Uterus (tissue), 4 donors: ENCODE results near the gene CPSF7. TPM values are rescaled to one million over a fixed set of nuclear protein-coding genes. Genes with fewer than 3 reads are reported as not detected.

Experiments
- DNase-seq, 2 donors: peaks; one replicate each; pipeline ENCODE4 v3.0.0-alpha.2; 2019 to 2020
- H3K27ac ChIP-seq, 2 donors: fragments of 200-600 bp; sonication (generic); 1 replicate in 1 of 2; 2 replicates in 1 of 2; pipeline ENCODE4 v1.5.1; 2016 to 2018
- H3K27me3 ChIP-seq, 2 donors: fragments of 200-600 bp; sonication (generic); one replicate each; pipeline ENCODE4 v1.5.1; 2018 to 2019; ENCODE audit warnings: control low read depth in 1 of 2
- H3K36me3 ChIP-seq, 2 donors: fragments of 200-600 bp; sonication (generic); one replicate each; pipeline ENCODE4 v1.5.1; 2019; ENCODE audit warnings: control low read depth in 1 of 2
- H3K4me1 ChIP-seq, 2 donors: fragments of 200-600 bp; sonication (generic); one replicate each; pipeline ENCODE4 v1.5.1; 2018 to 2019; ENCODE audit warnings: control low read depth in 1 of 2
- H3K4me3 ChIP-seq, 2 donors: fragments of 200-600 bp; sonication (generic); 1 replicate in 1 of 2; 2 replicates in 1 of 2; pipeline ENCODE4 v1.5.1; 2018 to 2019; ENCODE audit warnings: mild to moderate bottlenecking in 1 of 2
- H3K9me3 ChIP-seq, 2 donors: fragments of 200-600 bp; sonication (generic); one replicate each; pipeline ENCODE4 v1.5.1; 2019; ENCODE audit warnings: control low read depth in 1 of 2
- POLR2A ChIP-seq, 2 donors: fragments of 450-650 bp; IDR thresholded peaks; one replicate each; pipeline ENCODE4 v1.6.1; 2016; ENCODE audit warnings: antibody characterized with exemption in 2 of 2, mild to moderate bottlenecking in 1 of 2, moderate library complexity in 1 of 2
- intact Hi-C: fragments of 100-400 bp; cut with DNase I; formaldehyde crosslinking; loops from one replicate; pipeline ENCODE4 v1.15.1; 2023; ENCODE audit warnings: low total_unique reads
- total RNA-seq, 4 donors: library from RNA; depleted of rRNA in 3 of 4; stranded (reverse); fragments of >200 nt in 3 of 4; gene quantifications; one replicate each; pipeline versions ENCODE4 v1.1.0 to v1.2.4, GENCODE V29; 2014 to 2023
- TF ChIP-seq, protein P1 (sequence below), 4 experiments: fragments of 200-600 bp in 2 of 4; fragments of 450-650 bp in 2 of 4; sonication (generic) in 2 of 4; IDR thresholded peaks; one replicate each; pipeline ENCODE4 v1.5.1; 2016 to 2019; ENCODE audit warnings: antibody characterized with exemption in 4 of 4, mild to moderate bottlenecking in 2 of 4, moderate library complexity in 1 of 4
- donor health status: DM: yes; HTN: yes; CAD: no.

Gene CPSF7
- total RNA-seq, 4 donors from 2014 or later: 30.0 to 122 (median 56.5) TPM

DNA sequence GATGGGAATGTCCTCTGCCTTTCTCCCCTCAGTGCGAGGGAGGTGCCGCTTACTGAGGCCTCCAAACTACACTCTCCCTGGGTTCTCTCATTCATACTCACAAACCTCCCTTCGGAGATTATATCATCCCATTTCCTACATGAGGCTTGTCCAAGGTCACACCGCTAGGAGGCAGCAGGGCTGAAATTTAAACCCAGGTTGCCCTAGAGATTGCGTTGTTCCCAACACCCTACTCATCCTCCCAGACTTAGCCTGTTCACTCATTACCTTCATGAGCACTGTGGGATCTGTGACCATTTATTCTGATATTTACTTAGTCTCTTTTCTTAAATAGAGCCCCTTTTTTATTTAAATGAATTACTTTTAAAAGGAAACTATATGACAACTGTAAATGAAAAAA lies 31.2 kb upstream of the CPSF7 start:
- no peak overlapping the region for H3K4me3 ChIP-seq
- intact Hi-C loops: no loop called here

DNA sequence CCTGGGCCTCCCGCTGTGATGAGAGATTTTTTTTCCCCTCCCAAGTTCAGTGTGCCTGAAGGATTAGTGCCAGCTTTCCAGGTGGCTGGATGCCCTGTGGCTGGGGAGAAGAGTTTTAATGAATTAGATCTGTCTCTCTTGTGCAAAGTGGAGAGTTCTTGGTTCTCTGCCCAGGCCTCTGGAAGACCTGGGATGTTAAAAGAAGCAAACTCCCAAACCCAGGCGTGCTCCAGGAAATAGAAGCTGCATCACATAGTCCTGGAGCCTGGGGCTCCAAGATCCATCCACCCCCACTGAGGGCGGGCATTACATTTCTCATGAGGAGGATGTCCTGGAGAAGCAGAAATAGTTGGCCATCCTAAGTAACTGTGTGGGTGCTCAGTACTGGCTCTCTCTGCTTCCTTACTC lies 30.7 kb upstream of the CPSF7 start:
- TF ChIP-seq, protein P1, sequence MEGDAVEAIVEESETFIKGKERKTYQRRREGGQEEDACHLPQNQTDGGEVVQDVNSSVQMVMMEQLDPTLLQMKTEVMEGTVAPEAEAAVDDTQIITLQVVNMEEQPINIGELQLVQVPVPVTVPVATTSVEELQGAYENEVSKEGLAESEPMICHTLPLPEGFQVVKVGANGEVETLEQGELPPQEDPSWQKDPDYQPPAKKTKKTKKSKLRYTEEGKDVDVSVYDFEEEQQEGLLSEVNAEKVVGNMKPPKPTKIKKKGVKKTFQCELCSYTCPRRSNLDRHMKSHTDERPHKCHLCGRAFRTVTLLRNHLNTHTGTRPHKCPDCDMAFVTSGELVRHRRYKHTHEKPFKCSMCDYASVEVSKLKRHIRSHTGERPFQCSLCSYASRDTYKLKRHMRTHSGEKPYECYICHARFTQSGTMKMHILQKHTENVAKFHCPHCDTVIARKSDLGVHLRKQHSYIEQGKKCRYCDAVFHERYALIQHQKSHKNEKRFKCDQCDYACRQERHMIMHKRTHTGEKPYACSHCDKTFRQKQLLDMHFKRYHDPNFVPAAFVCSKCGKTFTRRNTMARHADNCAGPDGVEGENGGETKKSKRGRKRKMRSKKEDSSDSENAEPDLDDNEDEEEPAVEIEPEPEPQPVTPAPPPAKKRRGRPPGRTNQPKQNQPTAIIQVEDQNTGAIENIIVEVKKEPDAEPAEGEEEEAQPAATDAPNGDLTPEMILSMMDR (IDR thresholded peaks at IDR 0.05): no peak
- no peak for TF ChIP-seq POLR2A (IDR thresholded peaks at IDR 0.05)
- H3K27ac ChIP-seq: no peak overlapping the region
- H3K4me1 ChIP-seq: no peaks in the 10 kb centered on the region
- peak in 1 of 2 donors; percentile 45 for DNase-seq
- no peak overlapping the region for H3K4me3 ChIP-seq
- H3K36me3 ChIP-seq: no peaks in the 10 kb centered on the region
- no peaks in the 10 kb centered on the region for H3K27me3 ChIP-seq
- intact Hi-C loops: no loop called here
- H3K9me3 ChIP-seq: no peaks in the 10 kb centered on the region

More for the DNA sequence above, 31.2 kb upstream of the CPSF7 start:
- no peaks in the 10 kb centered on the region for H3K36me3 ChIP-seq
- no peak for DNase-seq
- no peaks in the 10 kb centered on the region for H3K4me1 ChIP-seq
- no peak for TF ChIP-seq POLR2A (IDR thresholded peaks at IDR 0.05)
- TF ChIP-seq, protein P1 (IDR thresholded peaks at IDR 0.05): no peak
- no peaks in the 10 kb centered on the region for H3K27me3 ChIP-seq
- H3K9me3 ChIP-seq: no peaks in the 10 kb centered on the region
- H3K27ac ChIP-seq: no peak overlapping the region

DNA sequence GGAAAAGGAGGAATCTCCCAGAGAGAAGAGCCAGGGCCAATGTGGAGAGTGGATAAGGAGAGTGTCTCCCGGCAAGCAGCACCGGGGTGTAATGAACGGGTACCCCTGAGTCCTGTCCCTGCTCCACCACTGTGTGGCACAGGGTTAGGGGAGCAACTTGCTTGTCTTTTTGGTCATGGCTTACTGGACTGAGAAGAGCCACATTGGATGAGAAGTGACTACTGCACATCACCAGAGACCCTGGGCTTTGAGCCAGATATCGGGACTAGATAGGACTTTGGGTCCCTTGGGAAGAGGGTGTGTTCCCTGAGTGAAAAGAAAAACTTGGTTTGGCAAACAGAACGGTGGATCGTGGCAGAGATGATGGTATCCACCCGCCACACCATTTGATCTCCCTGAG lies 24.7 kb upstream of the CPSF7 start:
- H3K4me1 ChIP-seq: peaks cover 0 to 7% of the 10 kb centered on the region in 2 donors
- no peaks in the 10 kb centered on the region for H3K27me3 ChIP-seq
- H3K36me3 ChIP-seq: no peaks in the 10 kb centered on the region
- TF ChIP-seq, protein P1 (IDR thresholded peaks at IDR 0.05): no peak
- TF ChIP-seq POLR2A (IDR thresholded peaks at IDR 0.05): no peak
- no peaks in the 10 kb centered on the region for H3K9me3 ChIP-seq
- H3K27ac ChIP-seq: no peak overlapping the region
- DNase-seq: no peak
- intact Hi-C loops: no loop called here
- no peak overlapping the region for H3K4me3 ChIP-seq

DNA sequence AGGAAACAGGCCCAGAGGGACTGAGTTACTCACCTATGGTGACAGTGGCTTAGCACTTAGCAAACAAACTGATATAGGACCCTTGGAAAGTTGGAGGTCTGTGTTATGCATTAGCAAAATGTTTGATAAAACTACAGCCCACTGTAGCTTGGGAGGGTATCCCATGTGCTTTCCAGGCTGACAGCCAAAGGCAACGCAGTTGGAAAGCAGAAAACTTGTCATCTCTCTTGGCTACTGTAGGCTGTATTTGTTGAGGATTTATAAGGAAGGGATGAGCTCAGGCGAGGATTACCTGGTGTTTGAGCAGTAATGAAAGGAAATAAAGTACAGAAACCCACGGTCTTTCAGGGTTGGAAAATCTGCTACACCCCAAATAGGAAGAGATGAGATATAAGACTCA lies 23.9 kb upstream of the CPSF7 start:
- H3K36me3 ChIP-seq: no peaks in the 10 kb centered on the region
- H3K27ac ChIP-seq: no peak overlapping the region
- intact Hi-C loops: no loop called here
- H3K9me3 ChIP-seq: no peaks in the 10 kb centered on the region
- TF ChIP-seq, protein P1 (IDR thresholded peaks at IDR 0.05): no peak
- no peak for TF ChIP-seq POLR2A (IDR thresholded peaks at IDR 0.05)
- H3K4me1 ChIP-seq: peaks cover 0 to 7% of the 10 kb centered on the region in 2 donors
- DNase-seq: no peak
- H3K27me3 ChIP-seq: no peaks in the 10 kb centered on the region
- no peak overlapping the region for H3K4me3 ChIP-seq

DNA sequence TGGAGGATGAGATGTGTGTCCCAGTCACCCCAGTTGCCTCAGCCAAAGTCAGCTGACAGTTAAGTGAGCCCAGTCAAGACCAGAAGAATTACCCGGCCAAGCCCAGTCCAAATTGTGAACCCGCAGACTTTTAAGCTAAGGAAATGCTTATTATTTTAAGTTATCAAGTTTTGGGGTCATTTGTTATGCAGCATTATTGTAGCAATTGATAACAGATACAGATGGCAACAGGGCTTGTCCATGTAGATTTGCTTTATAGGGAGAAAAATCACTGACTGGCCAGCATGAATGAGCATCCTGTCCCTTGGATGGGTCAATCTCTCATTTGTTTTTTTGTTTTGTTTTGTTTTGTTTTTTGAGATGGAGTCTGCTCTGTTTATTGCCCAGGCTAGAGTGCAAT lies 23.1 kb upstream of the CPSF7 start:
- Histone ChIP-seq H3K9me3 (no peaks in the 10 kb centered on the region), H3K36me3 (no peaks in the 10 kb centered on the region), H3K27me3 (no peaks in the 10 kb centered on the region), H3K4me3 (no peak overlapping the region), H3K4me1 (peaks cover 0 to 7% of the 10 kb centered on the region in 2 donors), H3K27ac (no peak overlapping the region)
- DNase-seq: no peak
- TF ChIP-seq, protein P1 (IDR thresholded peaks at IDR 0.05): no peak
- no peak for TF ChIP-seq POLR2A (IDR thresholded peaks at IDR 0.05)
- intact Hi-C loops: no loop called here
